ENCODE results near the gene CD200. TPM values are rescaled to one million over a fixed set of nuclear protein-coding genes. Genes with fewer than 3 reads are reported as not detected.

Gene CD200
- total RNA-seq, 1 experiment from 2014 or later = not detected

DNA sequence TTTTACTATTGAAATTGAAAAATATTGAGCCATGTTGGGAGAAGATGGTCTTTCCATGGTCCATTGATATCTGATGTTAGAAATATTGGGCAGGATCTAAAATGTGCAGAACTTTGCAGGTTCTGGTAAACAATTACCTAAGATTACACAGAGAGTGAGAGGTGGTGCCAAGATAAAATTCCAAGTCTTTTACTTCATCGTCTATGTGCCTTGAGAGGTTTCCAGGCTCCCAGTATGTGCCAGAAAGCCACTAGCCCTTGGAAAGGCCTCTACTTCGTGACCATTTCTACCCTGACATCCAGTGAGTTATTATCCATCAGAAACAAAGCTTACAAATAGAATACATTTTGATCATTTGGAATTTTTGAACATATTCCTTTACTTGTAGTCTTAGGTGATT, 27.6 kb downstream of the CD200 start:
- Histone ChIP-seq H3K36me3 (ENCODE audit: insufficient read depth, low read length, poor library complexity, severe bottlenecking) (no peaks in the 10 kb centered on the region), H3K27ac (ENCODE audit: low read depth, low read length, poor library complexity, severe bottlenecking) (no peak overlapping the region), H3K4me3 (ENCODE audit: low read depth, low read length, poor library complexity, severe bottlenecking) (no peak overlapping the region), H3K4me1 (ENCODE audit: insufficient read depth, low read length, poor library complexity, severe bottlenecking) (no peaks in the 10 kb centered on the region), H3K9me3 (ENCODE audit: low read depth, low read length, poor library complexity, severe bottlenecking) (no peaks in the 10 kb centered on the region), H3K27me3 (replicated peaks; ENCODE audit: insufficient read depth, low read depth, low read length, poor library complexity) (no peaks in the 10 kb centered on the region)
- intact Hi-C loops (cut with micrococcal nuclease; ENCODE audit: unreplicated experiment) = no loop called here
- CTCF ChIA-PET = no interaction called here
- POLR2A ChIA-PET (ENCODE audit: low non-redundant PET) = interaction anchor here (0.6 kb wide), 1 partner anchor 68 kb away, joined by 3 read pairs; no protein-coding TSS in a partner anchor
- TF ChIP-seq, protein P1, sequence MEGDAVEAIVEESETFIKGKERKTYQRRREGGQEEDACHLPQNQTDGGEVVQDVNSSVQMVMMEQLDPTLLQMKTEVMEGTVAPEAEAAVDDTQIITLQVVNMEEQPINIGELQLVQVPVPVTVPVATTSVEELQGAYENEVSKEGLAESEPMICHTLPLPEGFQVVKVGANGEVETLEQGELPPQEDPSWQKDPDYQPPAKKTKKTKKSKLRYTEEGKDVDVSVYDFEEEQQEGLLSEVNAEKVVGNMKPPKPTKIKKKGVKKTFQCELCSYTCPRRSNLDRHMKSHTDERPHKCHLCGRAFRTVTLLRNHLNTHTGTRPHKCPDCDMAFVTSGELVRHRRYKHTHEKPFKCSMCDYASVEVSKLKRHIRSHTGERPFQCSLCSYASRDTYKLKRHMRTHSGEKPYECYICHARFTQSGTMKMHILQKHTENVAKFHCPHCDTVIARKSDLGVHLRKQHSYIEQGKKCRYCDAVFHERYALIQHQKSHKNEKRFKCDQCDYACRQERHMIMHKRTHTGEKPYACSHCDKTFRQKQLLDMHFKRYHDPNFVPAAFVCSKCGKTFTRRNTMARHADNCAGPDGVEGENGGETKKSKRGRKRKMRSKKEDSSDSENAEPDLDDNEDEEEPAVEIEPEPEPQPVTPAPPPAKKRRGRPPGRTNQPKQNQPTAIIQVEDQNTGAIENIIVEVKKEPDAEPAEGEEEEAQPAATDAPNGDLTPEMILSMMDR (conservative IDR thresholded peaks at IDR 0.05; ENCODE audit: low read depth, low read length) = no peak
- TF ChIP-seq EZH2 (IDR thresholded peaks at IDR 0.05; ENCODE audit: borderline replicate concordance, low read depth, low read length, poor library complexity, severe bottlenecking) = no peak
- no peak for DNase-seq (ENCODE audit: low spot score)
- no TSS peak for BruUV-seq (replicated peaks)

DNA sequence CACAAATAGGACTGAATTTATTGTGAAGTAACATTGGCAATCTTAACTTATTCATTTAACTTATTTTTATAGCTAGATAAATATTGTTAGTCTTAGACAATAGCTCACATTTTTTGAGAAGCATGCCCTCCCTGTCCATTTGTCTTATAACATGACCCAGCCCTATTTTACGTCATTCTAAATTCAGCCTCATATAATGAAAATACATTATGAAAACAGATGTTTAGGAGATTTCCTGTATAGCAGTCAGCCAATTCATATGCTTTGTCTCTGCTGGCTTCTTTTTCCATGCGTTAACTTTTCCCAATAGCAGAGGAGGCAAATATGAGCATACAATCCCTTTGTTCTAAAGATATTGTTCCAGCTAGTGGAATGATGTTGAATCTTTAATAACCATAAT, 29.3 kb downstream of the CD200 start:
- Histone ChIP-seq H3K27me3 (replicated peaks; ENCODE audit: insufficient read depth, low read depth, low read length, poor library complexity) (peaks cover 8% of the 10 kb centered on the region), H3K4me3 (ENCODE audit: low read depth, low read length, poor library complexity, severe bottlenecking) (no peak overlapping the region), H3K4me1 (ENCODE audit: insufficient read depth, low read length, poor library complexity, severe bottlenecking) (no peaks in the 10 kb centered on the region), H3K36me3 (ENCODE audit: insufficient read depth, low read length, poor library complexity, severe bottlenecking) (no peaks in the 10 kb centered on the region), H3K9me3 (ENCODE audit: low read depth, low read length, poor library complexity, severe bottlenecking) (no peaks in the 10 kb centered on the region), H3K27ac (ENCODE audit: low read depth, low read length, poor library complexity, severe bottlenecking) (no peak overlapping the region)
- intact Hi-C loops (cut with micrococcal nuclease; ENCODE audit: unreplicated experiment) = no loop called here
- ChIA-PET CTCF (no interaction called here), POLR2A (ENCODE audit: low non-redundant PET) (no interaction called here)
- DNase-seq (ENCODE audit: low spot score) = no peak
- BruUV-seq (replicated peaks) = no TSS peak
- TF ChIP-seq, protein P1 (conservative IDR thresholded peaks at IDR 0.05; ENCODE audit: low read depth, low read length) = no peak
- TF ChIP-seq EZH2 (IDR thresholded peaks at IDR 0.05; ENCODE audit: borderline replicate concordance, low read depth, low read length, poor library complexity, severe bottlenecking) = no peak

- intact Hi-C loops (cut with micrococcal nuclease; ENCODE audit: unreplicated experiment) = no loop called here
- Histone ChIP-seq H3K36me3 (ENCODE audit: insufficient read depth, low read length, poor library complexity, severe bottlenecking) (no peaks in the 10 kb centered on the region), H3K27ac (ENCODE audit: low read depth, low read length, poor library complexity, severe bottlenecking) (no peak overlapping the region), H3K4me3 (ENCODE audit: low read depth, low read length, poor library complexity, severe bottlenecking) (no peak overlapping the region), H3K9me3 (ENCODE audit: low read depth, low read length, poor library complexity, severe bottlenecking) (no peaks in the 10 kb centered on the region), H3K27me3 (replicated peaks; ENCODE audit: insufficient read depth, low read depth, low read length, poor library complexity) (peaks cover 8% of the 10 kb centered on the region), H3K4me1 (ENCODE audit: insufficient read depth, low read length, poor library complexity, severe bottlenecking) (no peaks in the 10 kb centered on the region)
- no peak for DNase-seq (ENCODE audit: low spot score)
- no TSS peak for BruUV-seq (replicated peaks)
- TF ChIP-seq, protein P1 (conservative IDR thresholded peaks at IDR 0.05; ENCODE audit: low read depth, low read length) = no peak
- no peak for TF ChIP-seq EZH2 (IDR thresholded peaks at IDR 0.05; ENCODE audit: borderline replicate concordance, low read depth, low read length, poor library complexity, severe bottlenecking)
- ChIA-PET POLR2A (ENCODE audit: low non-redundant PET) (no interaction called here), CTCF (no interaction called here)
Observed at GRCh38 chr3:112364291-112364690, 31.3 kb downstream of the CD200 start.
